NB4 (cell line): ENCODE results near the gene PLCH1.

Source experiments
- DNase-seq: peaks from one replicate; pipeline ENCODE4 v3.0.0; 2010; ENCODE audit warnings: low read depth
- H3K4me3 ChIP-seq: one replicate; pipeline ENCODE4 v1.5.1; 2011; ENCODE audit warnings: mild to moderate bottlenecking, low read depth, low read length, moderate library complexity
- CTCF ChIP-seq: IDR thresholded peaks from one replicate; pipeline ENCODE4 v1.5.1; 2012; ENCODE audit warnings: low read depth, low read length
- MYC ChIP-seq: IDR thresholded peaks from 2 replicates; pipeline ENCODE4 v1.6.1; 2011; ENCODE audit warnings: low read depth, low read length
- POLR2A ChIP-seq: IDR thresholded peaks from 2 replicates; pipeline ENCODE4 v1.6.1; 2011; ENCODE audit warnings: mild to moderate bottlenecking; ENCODE audit not compliant: insufficient read length; ENCODE audit errors: extremely low read depth
- TF ChIP-seq, protein P1 (sequence below): IDR thresholded peaks from 2 replicates; pipeline ENCODE4 v1.6.1; 2011; ENCODE audit warnings: low read depth, low read length

The PLCH1 gene

GRCh38 chr3:155602307-155602706 is 142.6 kb downstream of the PLCH1 start:
- no peak overlapping the region for H3K4me3 ChIP-seq
- TF ChIP-seq CTCF (no peak), POLR2A (no peak), MYC (no peak)
- TF ChIP-seq, protein P1, sequence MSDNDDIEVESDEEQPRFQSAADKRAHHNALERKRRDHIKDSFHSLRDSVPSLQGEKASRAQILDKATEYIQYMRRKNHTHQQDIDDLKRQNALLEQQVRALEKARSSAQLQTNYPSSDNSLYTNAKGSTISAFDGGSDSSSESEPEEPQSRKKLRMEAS = no peak
- no peak for DNase-seq

DNA sequence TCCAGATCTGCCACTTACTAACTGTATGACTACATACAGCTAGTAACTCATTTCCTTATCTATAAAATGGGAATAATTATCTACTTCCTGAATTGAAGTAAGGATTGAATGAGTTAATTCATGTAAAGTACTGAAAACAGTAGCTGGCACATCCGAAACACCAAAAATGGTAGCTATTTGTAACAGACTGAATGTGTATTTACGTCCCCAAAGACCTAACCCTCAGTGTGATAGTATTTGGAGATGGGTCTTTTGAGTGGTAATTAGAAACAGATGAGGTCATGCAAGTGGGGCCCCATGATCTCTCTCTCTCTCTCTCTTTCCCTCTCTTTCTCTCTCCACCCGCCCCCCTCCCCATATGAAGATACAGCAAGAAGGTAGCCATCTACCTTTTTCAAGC is 146.2 kb downstream of the PLCH1 start:
- TF ChIP-seq CTCF = no peak
- DNase-seq = no peak
- H3K4me3 ChIP-seq = no peak overlapping the region

DNA sequence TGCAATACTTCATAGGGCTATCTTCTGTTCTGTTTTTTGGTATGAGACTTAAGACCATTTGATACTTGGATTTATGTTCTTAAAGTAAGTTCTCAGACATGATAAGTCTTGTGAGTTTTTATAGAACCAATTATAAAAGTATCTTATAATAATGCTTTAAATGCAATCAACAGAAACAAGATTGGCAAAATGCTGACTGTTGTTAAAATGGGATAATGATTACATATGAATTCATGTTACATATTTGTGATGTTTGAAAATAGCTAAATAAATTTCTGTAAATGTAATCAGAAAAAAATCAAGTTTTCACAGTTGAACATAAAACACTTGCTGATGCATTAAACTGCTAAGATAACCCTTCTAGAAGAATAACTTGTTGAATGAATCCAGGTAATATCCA is 148.3 kb downstream of the PLCH1 start:
- TF ChIP-seq CTCF = no peak
- no peak for TF ChIP-seq MYC
- TF ChIP-seq, protein P1 = no peak
- TF ChIP-seq POLR2A = no peak
- no peak overlapping the region for H3K4me3 ChIP-seq
- no peak for DNase-seq

DNA sequence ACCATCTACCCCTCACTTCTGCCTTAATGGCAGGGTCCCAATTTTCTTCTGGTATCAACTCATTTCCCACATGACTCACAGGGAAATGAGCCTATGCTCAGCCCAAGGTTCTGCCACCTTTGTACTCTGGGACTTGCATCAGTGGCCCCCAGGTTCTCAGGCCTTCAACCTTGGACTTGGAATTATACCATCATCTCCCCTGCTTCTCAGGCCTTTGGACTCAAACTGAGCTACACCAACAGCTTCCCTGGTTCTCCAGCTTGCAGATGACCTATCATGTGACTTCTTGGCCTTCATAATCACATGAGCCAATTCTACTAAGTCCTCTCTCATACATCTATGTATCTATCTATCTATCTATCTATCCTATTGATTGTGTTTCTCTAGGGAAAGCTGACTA is 149.5 kb downstream of the PLCH1 start:
- no peak overlapping the region for H3K4me3 ChIP-seq
- DNase-seq = no peak
- TF ChIP-seq POLR2A = no peak
- no peak for TF ChIP-seq MYC
- TF ChIP-seq CTCF = no peak

GRCh38 chr3:155594526-155595187 is 150.2 kb downstream of the PLCH1 start:
- no peak overlapping the region for H3K4me3 ChIP-seq
- TF ChIP-seq, protein P1 = no peak
- TF ChIP-seq CTCF = no peak
- TF ChIP-seq MYC = no peak
- no peak for TF ChIP-seq POLR2A
- DNase-seq = no peak

DNA sequence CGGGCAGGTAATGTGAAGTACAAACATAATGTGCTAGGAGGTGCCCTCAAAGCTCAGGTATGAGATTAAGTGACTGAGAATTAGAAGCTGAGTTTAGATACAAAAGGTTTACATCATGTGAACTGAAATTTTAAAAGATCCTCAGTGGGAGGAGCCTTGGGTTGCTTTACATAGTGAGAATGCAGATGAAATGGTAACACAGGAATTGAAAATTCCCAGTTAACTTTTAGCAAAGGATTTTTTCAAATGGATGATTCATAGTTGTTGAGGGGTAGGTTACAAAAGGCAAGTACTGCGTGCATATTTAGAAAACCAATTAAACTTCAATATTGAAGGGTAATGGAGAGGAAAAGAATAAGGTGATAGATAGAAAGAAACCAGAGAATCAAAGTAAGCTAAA is 157.3 kb downstream of the PLCH1 start:
- no peak for DNase-seq
- TF ChIP-seq, protein P1 = no peak
- no peak for TF ChIP-seq MYC
- TF ChIP-seq POLR2A = no peak
- TF ChIP-seq CTCF = no peak
- no peak overlapping the region for H3K4me3 ChIP-seq
